ENCODE measurements around the gene CENPM.

CENPM gene

DNA sequence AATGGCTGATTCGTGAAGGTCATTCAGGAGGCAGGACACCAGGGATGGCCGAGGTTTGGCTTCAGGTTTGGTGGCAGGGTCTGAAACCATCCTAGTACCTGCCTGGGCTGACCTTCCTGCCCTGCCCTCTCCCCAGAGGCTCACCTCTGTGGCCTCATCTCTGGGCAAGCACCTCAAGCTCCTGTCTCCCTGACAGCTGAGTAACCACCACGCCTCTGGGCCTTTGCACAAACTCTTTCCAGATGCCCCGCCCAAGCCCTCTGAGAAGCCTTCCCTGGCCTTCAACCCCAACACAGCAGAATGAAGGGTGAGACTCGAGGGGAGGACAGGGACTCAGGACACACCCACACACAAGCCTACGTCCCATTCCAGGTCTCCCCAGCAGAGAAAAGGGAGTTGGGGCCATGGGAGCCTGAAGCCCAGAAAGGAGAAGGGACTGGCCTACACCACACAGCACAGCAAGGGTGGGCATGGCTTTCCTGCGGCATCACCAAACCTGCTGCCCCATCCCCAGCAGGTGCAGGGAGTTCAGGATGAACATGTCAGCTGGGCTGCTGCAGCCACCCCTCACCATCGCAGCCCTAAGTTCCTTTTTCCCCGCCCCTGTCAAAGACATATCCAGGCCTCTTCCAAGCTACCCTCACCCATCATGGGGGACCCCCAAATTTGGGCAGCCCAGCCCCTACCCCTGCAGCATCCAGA lies 34.5 kb downstream of the CENPM start:
- no peak for DNase-seq

DNA sequence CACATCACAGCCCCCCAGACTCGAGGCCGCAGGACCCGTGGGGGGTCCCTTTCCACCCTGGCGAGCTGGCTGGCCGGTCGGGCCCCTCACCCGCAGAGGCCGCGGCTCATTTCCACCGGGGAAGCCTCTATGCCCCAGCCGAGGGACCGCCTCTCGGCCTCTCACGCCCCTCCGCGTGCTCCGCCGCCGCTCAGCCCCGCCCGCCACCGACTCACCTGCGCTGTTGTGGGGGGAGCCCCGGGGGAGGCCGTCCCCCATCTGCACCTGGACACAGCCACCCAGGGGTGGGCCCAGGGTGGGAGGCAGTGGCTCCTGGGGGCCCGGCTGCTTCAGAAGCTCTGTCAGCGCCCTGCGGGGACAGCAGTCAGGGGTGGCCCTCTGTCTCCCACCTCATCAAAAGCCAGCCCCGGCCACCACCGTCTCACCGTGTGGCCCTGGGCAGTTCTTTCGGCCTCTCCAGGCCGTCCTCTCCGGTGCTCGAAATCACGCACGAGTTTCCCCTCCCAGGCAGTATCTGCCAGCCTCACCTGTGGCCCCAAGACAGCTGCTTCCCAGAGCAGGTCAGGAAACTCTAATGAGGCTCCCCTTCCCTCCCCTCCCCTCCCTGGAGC lies 35.8 kb downstream of the CENPM start:
- no peak for DNase-seq

DNA sequence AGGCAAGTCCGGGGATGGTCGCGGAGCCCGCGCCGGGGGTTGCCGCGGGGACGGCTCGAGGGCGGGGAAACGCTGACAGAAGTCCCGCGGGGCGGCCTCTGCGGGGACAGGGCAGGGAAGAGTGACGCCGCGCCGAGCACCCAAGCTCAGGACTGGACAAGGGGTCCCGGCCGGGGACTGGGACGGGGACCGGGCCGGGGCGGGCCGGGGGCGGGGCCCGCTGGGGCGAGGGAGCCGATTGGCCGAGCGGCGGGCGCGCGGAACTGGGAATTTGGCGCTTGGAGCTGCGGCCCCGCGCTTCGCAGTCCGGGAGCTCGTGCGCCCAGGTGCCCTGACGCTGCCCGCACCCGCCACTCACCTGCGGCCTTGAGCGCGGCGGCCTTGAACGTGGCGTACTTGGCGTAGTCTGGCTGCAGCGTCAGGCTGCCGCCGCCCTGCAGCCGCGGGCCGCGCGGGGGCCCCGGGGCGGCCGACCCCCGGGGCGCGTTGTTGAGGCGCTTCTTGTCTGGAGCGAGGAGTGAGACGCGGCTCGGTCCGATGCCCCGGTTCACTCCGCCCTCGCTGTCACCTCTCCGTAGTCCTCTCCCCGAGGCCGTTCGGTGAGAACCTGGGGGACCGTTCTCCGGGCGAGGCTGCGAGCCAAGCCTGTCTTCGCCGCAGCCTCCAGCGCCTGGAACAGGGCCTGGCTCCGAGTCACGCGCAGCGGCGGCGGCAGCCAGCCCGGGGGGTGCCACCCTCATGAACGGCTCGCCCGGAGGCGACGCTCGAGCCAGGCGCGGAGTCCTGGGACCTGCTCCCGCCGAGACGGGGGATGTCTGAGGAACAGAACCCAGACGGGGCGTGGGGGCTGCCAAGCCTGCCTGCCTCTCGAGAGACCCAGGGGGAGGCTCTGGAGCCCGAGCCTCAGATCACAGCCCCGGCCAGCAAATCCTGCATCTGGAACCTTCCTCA lies 36.6 kb downstream of the CENPM start:
- DNase-seq = no peak

DNA sequence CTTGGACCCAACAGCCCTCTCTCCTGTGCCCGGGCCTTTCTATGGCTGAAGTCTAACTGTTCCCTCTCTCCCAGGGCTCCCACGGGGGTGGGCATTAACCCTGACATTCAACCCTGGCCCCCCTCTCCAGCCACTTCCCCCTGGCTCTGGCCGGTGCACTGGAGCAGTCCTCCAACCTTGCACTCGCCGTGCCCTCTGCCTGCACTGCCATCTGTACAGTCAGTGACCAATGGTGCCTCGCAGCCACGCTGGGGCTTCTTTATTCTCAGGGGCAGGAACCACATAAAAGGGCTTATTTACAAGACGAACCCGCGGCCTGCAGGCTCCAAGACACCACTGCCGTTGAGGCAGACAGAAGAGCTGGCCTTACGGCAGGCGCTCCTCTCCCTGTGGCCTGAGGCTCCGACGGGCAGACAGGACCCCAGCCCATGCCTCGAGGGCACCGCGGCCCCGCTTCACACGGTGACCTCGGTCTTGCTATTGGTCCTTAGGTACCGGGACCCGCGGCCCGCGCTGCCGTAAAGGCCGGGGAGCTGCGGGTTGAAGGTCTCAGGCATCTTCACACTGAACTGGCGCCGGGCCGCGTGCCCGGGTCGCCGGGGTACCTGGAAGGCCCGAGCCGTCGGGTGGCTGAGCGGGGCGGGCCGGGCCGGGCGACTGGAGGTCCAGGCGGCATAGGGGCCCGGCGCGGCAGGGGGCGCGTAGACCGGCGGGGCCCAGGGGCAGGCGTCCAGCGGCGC lies 37.5 kb downstream of the CENPM start:
- no peak for DNase-seq

DNA sequence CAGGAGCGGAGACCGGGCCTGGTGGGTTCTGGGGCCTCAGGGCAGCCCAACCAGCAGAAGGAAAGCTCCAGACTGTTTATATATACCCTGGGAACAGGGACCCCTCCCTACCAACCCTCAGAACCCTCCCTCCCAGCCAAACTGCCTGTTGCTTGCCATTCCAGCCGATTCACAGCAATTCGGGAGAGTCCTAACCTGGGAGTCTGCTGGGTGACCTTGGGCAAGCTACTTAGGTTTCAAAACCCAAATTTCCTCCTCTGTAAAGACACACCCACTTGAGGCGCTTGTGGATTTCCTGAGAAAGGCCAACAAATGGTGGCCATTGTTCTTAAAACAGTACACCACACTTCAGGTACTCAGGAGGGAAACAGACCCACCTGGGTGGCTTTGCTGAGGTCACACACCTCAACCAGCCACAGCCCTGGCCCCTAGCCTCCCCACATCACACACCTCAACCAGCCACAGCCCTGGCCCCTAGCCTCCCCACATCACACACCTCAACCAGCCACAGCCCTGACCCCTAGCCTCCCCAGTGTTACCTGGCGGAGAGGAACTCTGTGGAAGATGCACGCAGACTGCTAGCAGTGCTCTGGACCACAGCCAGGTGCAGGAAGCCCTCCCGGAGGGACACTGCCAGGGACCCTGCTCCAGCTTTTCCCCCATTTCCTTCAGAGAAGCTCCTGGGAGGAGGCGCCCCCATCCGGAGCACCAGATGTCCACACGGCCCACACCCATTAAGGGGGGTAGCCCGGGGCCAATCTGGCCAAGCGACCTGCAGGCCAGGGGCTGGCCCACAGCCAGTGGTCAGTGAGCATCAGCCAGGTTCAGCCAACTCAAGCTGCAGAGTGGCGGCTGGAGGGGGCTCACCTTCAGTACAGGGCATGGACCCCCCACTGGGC lies 38.3 kb downstream of the CENPM start:
- no peak for DNase-seq

DNA sequence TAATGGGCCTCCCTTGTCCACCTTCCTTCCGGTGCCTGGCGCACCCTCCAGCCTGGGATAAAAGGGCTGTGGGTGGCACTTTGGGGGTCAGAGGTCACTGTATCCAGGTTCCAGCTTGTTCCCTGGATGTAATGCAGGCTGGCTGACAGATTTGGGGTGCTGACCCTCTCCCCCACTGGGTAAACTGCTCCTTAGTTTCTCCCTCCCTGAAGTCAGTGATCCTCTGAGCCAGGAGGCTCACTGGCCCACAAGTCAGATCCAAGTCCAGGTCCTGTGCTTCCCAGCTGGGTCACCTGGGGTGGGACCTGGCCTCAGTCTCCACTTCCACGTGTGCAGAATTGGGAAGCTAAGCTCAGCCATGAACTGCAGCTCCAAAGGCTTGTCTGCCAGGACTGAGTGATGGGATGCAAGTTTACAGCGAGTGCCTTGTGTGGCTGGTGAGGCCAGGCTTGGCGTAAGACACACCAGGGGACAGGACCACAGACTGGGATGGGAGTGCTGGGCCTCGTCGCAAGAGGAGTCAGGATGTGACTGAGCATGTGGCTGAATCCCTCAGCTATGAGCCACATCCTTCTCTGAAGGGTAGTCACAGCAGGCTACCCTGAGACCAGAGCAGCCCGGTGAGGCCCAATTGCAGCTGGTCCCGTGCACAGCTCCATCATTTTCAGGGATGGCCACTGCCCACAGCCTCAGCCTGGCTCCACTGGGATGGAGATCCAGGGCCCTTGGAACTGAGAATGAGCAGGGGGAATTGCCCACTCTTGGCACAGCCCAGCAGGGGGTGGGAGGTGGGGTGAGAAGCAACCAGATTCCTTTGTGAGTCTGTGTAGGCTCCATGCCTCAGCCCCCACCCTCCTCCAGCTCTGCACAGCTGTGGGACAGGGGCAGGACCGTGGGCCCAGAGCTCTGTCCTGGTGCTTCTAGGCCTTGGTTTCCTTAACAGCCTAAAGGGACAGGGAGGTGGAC lies 39.2 kb downstream of the CENPM start:
- DNase-seq = no peak

DNA sequence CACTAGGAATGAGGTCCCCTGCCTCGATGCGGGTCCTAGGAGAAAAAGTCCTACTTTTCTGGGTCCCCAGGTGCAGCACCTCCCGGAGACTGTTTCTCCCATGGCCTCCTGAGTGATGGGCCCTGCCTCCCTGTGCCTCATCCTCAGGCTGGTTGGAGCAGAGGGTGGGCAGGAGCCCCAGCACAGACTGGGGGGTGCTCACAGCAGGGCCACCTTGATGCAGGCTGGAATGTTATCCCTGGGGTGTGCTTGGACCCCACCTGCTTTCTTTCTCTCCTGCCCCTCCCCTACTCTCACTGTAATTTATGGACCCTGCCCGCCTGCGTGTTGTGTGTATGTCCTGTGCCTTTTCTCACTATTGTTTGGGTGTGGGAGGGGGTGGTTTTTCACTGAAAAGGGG lies 40.1 kb downstream of the CENPM start:
- DNase-seq = no peak

DNA sequence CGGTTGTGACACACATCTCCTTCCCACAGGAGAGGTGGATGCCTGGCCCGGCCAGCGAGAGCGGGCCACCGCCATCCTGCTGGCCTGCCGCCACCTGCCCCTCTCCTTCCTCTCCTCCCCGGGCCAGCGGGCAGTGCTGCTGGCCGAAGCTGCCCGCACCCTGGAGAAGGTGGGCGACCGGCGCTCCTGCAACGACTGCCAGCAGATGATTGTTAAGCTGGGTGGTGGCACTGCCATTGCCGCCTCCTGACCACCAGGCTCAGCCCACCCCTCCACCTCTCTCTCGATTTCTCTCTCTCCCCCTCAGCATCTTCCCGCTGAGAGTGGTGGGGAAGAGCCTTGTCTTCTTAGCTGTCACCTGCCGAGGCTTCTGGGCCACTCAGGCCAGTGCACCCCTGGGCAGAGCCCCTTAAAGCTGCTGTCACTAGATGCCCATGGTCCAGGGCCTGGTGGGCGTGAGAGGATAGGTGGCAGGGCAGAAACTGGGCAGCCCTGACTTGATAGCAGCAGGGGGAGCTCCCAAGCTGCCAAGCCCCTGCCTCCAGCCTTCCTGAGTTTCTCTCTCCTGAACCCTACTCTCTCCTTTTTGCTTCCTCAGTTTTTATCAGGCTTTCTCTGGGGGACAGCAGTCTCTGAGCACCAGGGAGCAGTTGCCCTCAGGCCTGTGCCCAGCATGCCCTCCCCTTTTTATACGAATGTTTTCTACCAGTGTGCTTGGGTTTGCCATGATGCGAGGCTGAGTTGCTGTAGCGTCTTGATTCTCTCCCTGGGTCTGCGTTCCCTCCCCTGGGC lies 41.3 kb downstream of the CENPM start:
- DNase-seq = no peak

DNA sequence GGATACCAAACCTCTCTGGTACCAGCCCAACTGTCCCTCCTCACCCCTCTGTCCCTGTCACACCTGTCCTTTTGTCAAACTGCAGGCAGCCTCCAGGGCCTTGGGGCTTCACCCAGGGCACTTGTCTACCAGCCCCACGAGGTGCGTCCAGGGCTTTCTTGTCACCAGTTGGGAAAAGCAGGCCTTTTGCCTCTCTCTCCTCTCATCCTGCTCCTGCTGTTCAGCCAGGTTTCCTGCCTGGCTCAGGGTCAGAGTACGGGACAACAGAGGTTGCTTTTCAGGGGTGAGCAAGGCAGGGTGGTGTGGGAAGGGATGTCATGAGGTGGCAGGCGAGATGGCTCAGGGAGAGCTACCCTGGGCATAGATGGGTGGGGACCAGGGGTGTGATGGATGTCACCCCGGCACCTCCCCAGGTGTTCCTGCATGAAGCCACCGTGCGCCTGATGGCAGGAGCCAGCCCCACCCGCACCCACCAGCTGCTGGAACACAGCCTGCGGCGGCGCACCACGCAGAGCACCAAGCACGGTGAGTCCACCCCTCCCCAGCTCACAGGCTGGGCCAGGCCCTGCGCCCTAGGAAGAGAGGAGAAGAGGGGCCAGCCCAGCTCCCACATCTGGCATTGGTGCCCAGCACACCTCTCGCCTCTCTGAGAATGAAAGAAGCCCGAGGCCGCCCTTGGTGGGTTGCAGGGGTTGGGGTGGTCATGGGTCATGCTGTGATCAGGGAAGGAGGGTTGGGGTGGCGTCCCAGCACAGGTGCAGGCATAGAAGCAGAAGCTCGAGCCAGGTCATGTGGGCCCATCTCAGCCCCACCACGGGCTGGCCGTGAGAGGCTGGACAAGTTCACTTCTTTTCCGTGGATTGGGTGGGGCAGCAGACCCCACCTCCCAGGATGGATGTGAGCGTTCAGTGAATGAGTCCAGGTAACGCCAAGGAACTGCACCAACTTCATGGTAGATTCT lies 42.2 kb downstream of the CENPM start:
- DNase-seq = no peak

DNA sequence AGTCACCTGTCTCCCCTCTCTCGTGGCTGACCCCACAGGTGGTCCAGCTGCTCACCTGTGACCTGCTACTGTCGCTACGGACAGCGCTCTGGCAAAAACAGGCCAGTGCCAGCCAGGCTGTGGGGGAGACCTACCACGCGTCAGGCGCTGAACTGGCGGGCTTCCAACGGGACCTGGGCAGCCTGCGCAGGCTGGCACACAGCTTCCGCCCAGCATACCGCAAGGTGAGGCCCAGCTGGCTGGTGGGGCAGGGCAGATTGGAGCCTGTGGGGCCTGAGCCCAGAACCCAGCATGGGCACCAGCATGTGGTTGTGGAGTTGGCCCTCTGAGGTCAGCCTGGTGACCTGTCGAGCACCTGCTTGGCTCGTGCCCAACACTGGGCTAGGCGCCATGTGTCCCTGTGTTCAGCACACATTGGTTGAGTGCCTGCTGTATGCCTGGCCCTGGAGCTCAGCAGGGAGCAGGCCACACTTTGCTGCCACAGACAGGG lies 44.0 kb downstream of the CENPM start:
- no peak for DNase-seq

DNA sequence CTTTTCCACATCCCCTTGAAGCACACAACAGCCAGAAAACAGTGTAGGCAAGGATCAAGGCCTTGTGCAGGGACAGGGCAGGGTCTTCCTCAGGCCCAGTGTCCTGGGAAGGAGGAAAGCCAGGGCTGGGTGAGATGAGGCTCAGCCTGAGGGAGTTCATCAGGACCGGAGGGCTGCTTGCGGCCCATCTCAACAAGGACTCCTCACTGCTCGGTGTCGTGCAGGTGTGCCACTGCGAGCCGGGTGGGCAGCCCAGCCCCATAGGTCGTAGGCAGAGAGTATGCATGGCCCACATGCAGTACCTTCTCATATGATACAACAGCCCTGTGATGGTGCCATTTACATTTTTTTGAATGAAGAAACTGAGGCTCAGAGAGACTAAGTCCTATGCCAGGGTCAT lies 44.9 kb downstream of the CENPM start:
- no peak for DNase-seq

DNA sequence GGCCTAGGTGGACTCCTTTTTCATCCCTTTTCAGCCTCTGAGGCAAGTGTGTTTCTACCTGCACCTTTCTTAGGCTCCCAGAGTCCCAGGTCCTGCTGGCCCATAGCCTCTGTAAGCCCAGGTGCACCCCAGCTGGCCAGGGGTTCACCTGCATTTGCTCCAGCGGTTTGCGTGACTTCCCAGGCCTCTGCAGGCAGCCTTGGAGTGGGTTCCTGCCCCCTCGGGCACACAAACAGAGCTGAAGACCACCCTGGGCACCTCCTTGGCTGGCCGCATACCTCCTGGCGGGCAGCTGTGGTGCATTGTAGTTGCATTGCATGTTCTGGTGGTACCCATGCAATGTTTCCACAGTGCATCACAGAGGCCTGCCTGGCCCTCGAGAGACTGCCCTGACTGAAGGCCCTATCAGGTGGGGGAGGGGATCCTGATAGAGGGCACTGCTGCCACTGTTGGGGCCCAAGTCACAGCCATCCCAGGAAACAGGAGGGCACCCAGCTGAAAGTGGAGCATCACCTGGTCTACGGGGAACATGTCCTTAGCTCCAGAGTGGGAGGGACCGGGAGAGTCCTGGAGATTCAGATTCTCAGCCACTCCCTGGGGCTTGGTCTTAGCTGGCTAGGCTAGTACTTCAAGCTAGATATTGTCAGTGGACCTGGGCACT lies 46.2 kb downstream of the CENPM start:
- no peak for DNase-seq

DNA sequence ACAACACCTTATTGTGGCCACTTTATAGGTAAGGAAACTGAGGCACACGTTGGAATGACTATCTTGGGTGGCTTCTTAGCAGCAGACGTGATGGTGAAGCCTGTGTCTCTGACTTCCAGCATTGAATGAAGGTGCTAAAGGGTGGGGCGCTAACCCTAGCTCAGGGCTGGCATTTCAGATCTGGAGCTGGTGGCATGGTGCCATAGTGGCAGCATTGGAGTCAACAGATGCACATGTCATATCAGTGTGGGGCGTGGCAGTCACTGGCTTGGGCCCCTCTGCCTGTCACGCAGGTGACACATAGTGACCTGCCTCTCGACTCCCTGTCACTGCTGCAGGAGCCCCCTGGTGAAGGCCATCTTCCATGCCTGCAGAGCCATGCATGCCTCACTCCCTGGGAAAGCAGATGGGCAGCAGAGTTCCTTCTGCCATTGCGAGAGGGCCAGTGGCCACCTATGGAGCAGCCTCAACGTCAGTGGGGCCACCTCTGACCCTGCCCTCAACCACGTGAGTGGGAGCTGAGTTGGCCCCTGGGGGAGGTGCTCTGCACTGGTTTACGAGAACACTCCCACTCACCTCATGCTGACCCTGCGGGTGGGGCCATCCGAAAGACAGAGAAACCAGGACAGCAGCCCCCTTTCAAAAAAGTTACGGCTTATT lies 46.8 kb downstream of the CENPM start:
- no peak for DNase-seq

DNA sequence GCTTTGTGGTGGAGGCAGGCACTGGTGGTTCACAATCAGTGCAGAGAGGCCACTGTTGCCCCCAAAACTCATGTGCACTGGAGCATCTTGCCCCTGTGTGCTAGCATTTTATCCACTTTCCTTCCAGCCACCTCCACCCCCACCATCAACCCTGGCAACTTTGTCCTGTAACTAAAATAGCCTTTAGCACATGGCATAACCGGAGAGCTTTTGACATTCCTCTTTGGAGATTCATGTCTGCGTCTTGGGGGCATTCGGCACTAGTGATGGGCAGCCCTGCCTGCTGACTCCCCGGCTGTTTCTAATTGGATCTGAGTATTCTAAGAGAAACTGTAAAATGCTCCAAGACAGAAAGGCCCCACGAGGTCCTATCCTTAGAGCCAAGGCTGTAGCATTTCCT lies 47.8 kb downstream of the CENPM start:
- DNase-seq = no peak

DNA sequence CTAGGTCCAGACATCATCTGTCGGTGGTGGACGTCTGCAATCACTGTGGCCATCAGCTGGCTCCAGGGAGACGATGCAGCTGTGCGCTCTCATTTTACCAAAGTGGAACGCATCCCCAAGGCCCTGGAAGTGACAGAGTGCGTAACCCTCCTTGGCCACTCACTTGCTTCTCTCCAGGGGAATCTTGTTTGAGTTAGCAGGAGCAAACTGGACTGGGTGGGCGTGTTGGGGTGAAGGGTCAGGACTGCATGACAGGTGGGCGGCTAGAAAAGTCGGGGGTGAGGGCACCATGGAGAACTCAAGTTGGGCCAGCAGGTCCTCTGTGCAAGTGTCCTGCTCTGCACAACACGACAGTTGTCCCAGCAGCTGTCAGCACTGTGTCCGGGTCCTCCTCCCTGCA lies 48.3 kb downstream of the CENPM start:
- DNase-seq = no peak

DNA sequence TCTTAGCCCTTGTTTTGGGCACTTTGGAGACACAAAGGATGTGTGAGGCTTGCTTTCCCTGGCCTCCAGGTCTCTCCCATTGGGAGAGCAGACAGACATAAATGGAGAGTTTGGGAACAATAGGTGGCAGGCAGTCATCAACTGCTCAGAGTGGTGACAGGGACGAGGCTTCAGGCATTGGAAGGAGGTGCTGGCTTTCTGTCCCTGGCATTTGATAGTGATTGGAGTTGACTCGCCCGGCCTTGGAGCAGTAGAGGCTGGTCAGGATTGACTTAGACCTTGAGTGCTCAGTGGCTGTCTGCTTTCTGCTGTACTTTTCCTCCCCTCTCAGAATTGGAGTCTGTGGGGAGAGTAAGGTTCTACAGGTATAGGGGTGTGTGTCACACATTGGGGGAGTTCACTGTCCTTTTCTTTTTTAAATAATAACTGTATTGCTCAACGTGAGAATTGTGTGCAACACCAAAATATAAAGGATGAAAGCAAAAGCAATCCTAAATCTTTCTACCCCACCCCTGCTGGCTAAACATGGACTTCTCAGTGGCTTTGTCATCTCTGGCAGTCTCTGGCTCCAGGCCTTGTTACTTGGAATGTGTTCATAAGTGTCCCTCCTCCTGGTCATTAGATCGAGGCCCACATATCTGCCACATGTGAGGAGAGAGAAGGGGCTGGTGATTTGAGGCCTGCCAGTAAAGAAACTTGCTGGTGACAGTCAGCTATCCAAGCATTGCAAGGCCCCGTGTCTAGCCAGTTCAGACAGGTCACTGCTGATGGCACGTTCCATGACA lies 53.2 kb downstream of the CENPM start:
- no peak for DNase-seq

DNA sequence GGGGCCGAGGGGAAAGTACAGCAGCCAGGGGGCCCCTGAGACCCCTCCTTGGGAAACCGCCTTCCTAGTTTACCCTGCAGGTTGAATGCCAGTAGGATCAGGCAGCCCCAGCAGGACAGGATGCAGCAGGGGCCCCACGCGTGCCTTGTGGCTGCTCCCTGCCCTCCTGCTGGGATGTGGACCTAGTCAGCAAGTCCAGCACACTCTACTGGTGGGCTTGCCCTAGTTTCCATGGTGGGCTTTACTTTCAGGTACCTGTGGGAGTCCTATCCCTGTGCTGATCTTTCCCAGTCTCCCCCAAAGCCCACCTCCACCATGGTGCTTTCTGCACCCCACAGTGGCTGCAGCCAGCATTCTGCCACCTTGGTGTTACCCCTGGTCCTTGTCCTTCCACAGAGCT lies 54.2 kb downstream of the CENPM start:
- no peak for DNase-seq
